Thyroid gland (tissue), 4 donors: ENCODE results near the gene OTP. TPM values are rescaled to one million over a fixed set of nuclear protein-coding genes. Genes with fewer than 3 reads are reported as not detected.

ENCODE experiments used
- DNase-seq, 2 donors: peaks; one replicate each; pipeline ENCODE4 v3.0.0-alpha.2; 2019
- H3K27ac ChIP-seq, 3 donors: fragments of 200-600 bp; sonication (generic); 1 replicate in 2 of 3; 2 replicates in 1 of 3; pipeline ENCODE4 v1.5.1; 2016 to 2019; ENCODE audit warnings: mild to moderate bottlenecking in 1 of 3, moderate library complexity in 1 of 3
- H3K27me3 ChIP-seq: fragments of 200-600 bp; sonication (generic); one replicate; pipeline ENCODE4 v1.5.1; 2019
- H3K36me3 ChIP-seq, 2 donors: fragments of 200-600 bp; sonication (generic); one replicate each; pipeline ENCODE4 v1.5.1; 2016 to 2019
- H3K4me1 ChIP-seq, 2 donors: fragments of 200-600 bp; sonication (generic); one replicate each; pipeline ENCODE4 v1.5.1; 2017 to 2019
- H3K4me3 ChIP-seq, 3 donors: fragments of 200-600 bp; sonication (generic); replicated peaks in 1 of 3; 1 replicate in 2 of 3; 2 replicates in 1 of 3; pipeline ENCODE4 v1.5.1; 2016; ENCODE audit warnings: mild to moderate bottlenecking in 1 of 3
- H3K9me3 ChIP-seq: fragments of 200-600 bp; sonication (generic); one replicate; pipeline ENCODE4 v1.5.1; 2017
- POLR2A ChIP-seq, 2 donors: fragments of 450-650 bp; IDR thresholded peaks; one replicate each; pipeline ENCODE4 v1.6.1; 2017; ENCODE audit warnings: antibody characterized with exemption in 2 of 2, mild to moderate bottlenecking in 2 of 2, moderate library complexity in 1 of 2
- WGBS, 2 donors: methylation state at CpG; one replicate each; pipeline ENCODE4 v1.1.5; 2017; 5-methylcytosine and 5-hydroxymethylcytosine counted together
- intact Hi-C: fragments of 100-400 bp; cut with DNase I; formaldehyde crosslinking; loops from one replicate; pipeline ENCODE4 v1.15.1; 2023
- total RNA-seq, 4 donors: library from RNA; depleted of rRNA; stranded (reverse); fragments of >200 nt; gene quantifications; one replicate each; pipeline ENCODE4 v1.2.3, GENCODE V29; 2016
- TF ChIP-seq, protein P1 (sequence below), 6 experiments: fragments of 200-600 bp in 3 of 6; fragments of 450-650 bp in 3 of 6; sonication (generic) in 3 of 6; IDR thresholded peaks; one replicate each; pipeline ENCODE4 v1.5.1; 2016 to 2019; ENCODE audit warnings: antibody characterized with exemption in 6 of 6, mild to moderate bottlenecking in 2 of 6, inconsistent platforms in 1 of 6, moderate library complexity in 1 of 6

OTP gene
- not detected for total RNA-seq

GRCh38 chr5:77637998-77638762, at the start of gene OTP:
OTP (minus strand) TSS chr5:77638713; CDS start chr5:77638549, 164 bp downstream.
- intact Hi-C loops = no loop called here
- Histone ChIP-seq H3K4me3 (no peak within 1 kb of the TSS), H3K27me3 (peaks cover 92% of the 10 kb centered on the region), H3K27ac (no peak within 1 kb of the TSS), H3K4me1 (peaks cover 4 to 9% of the 10 kb centered on the region in 2 donors), H3K9me3 (no peaks in the 10 kb centered on the region), H3K36me3 (no peaks in the 10 kb centered on the region)
- WGBS, 2 donors = 10 to 13% methylated on average over 24 of the region's 24 CpGs
- DNase-seq = no peak
- TF ChIP-seq, protein P1, sequence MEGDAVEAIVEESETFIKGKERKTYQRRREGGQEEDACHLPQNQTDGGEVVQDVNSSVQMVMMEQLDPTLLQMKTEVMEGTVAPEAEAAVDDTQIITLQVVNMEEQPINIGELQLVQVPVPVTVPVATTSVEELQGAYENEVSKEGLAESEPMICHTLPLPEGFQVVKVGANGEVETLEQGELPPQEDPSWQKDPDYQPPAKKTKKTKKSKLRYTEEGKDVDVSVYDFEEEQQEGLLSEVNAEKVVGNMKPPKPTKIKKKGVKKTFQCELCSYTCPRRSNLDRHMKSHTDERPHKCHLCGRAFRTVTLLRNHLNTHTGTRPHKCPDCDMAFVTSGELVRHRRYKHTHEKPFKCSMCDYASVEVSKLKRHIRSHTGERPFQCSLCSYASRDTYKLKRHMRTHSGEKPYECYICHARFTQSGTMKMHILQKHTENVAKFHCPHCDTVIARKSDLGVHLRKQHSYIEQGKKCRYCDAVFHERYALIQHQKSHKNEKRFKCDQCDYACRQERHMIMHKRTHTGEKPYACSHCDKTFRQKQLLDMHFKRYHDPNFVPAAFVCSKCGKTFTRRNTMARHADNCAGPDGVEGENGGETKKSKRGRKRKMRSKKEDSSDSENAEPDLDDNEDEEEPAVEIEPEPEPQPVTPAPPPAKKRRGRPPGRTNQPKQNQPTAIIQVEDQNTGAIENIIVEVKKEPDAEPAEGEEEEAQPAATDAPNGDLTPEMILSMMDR (IDR thresholded peaks at IDR 0.05) = no peak
- no peak for TF ChIP-seq POLR2A (IDR thresholded peaks at IDR 0.05)

GRCh38 chr5:77683171-77683732, 44.7 kb upstream of the OTP start:
- H3K4me3 ChIP-seq = no peak overlapping the region
- no peak for TF ChIP-seq POLR2A (IDR thresholded peaks at IDR 0.05)
- TF ChIP-seq, protein P1 (IDR thresholded peaks at IDR 0.05) = no peak
- DNase-seq = no peak
- intact Hi-C loops = no loop called here
- WGBS, 2 donors = 90 to 93% methylated on average over 6 of the region's 6 CpGs
- H3K27me3 ChIP-seq = no peaks in the 10 kb centered on the region
- H3K9me3 ChIP-seq = no peaks in the 10 kb centered on the region
- peaks cover 0 to 5% of the 10 kb centered on the region in 2 donors for H3K36me3 ChIP-seq
- H3K4me1 ChIP-seq = no peaks in the 10 kb centered on the region
- no peak overlapping the region for H3K27ac ChIP-seq

DNA sequence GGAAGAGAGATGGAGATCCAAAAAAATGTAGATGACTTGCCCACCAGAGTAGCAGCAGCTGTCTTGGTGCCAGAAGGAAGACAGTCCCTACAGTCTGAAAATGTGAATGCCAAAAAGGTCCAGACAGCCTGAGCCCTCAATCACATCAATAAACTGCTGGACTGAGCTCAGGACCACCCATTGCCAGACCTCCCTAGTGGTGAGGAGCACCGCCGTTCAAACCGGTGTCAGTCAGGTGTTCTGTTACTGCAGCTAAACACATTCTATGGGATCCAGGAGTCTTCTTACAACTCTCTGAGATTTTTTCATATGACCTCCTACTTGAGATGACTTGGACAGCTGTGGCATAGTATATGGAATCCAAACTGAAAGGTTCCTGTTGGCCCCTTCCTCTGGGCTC, 32.0 kb upstream of the OTP start:
- TF ChIP-seq, protein P1 (IDR thresholded peaks at IDR 0.05) = no peak
- TF ChIP-seq POLR2A (IDR thresholded peaks at IDR 0.05) = no peak
- intact Hi-C loops = no loop called here
- DNase-seq = no peak
- H3K27ac ChIP-seq = no peak overlapping the region
- H3K4me1 ChIP-seq = no peaks in the 10 kb centered on the region
- no peaks in the 10 kb centered on the region for H3K36me3 ChIP-seq
- H3K27me3 ChIP-seq = no peaks in the 10 kb centered on the region
- H3K9me3 ChIP-seq = no peaks in the 10 kb centered on the region
- 62 to 67% methylated on average over 3 of the region's 3 CpGs for WGBS, 2 donors
- H3K4me3 ChIP-seq = no peak overlapping the region

DNA sequence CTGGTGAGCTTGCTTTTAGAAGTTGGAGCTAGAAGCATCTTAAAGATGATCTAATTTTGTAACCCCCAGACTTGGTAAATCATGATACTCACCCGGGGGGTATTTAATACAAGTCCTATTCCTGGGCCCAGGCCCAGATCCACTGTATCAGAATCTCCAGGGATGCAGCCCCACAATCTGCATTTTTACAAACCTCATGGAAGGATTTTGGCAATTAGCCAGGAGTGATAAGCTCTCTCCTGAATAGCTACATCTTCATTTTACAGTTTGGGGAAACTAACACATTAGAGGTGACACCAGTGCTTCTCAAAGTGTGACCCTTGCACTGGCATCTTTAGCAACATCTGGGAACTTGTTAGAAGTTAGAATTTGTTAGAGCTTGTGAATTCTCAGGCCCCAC, 31.2 kb upstream of the OTP start:
- no peaks in the 10 kb centered on the region for H3K27me3 ChIP-seq
- TF ChIP-seq POLR2A (IDR thresholded peaks at IDR 0.05) = no peak
- TF ChIP-seq, protein P1 (IDR thresholded peaks at IDR 0.05) = no peak
- WGBS, 2 donors = 78 to 89% methylated on average over 1 of the region's 1 CpG
- no peak overlapping the region for H3K27ac ChIP-seq
- no peak for DNase-seq
- intact Hi-C loops = no loop called here
- no peaks in the 10 kb centered on the region for H3K9me3 ChIP-seq
- H3K36me3 ChIP-seq = no peaks in the 10 kb centered on the region
- no peak overlapping the region for H3K4me3 ChIP-seq
- no peaks in the 10 kb centered on the region for H3K4me1 ChIP-seq
